HG02852 (cell line): ENCODE measurements around the gene NR0B2.
A peak's percentile ranks its signal among the peaks of the same experiment; 100 is the strongest.
"Not testable (repeated sequence)": the region's sequence is repeated elsewhere in the genome, so short reads cannot be mapped to it uniquely, and the experiment has no call there.

ENCODE experiments used
- ATAC-seq: cut with Tn5 transposase; IDR thresholded peaks from one replicate; pipeline ENCODE4 v1.9.1; 2021; ENCODE audit warnings: mild to moderate bottlenecking, moderate library complexity; ENCODE audit not compliant: unreplicated experiment

Gene NR0B2

DNA sequence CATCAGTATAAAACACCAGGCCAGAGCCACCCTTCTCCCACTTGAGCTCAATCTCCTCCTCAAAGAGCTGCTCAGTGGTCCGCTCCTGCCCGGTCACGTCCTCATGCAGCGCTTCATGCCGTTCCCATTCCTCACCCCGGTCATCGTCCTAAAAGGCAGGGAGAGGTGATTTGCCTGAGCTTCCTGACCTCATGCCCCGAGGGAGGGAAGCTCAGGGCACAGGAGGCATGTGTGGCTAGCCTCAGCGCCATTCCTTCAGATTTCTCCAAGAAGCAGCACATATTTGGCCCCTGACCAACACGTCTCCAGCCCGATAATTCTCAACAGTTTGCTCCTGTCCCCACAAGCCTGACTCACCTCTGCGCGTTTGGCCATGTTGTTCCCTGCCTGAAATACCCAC, 19.5 kb downstream of the NR0B2 start:
- no peak for ATAC-seq

GRCh38 chr1:26890467-26890796, 23.3 kb downstream of the NR0B2 start:
- peak; percentile 35 for ATAC-seq

DNA sequence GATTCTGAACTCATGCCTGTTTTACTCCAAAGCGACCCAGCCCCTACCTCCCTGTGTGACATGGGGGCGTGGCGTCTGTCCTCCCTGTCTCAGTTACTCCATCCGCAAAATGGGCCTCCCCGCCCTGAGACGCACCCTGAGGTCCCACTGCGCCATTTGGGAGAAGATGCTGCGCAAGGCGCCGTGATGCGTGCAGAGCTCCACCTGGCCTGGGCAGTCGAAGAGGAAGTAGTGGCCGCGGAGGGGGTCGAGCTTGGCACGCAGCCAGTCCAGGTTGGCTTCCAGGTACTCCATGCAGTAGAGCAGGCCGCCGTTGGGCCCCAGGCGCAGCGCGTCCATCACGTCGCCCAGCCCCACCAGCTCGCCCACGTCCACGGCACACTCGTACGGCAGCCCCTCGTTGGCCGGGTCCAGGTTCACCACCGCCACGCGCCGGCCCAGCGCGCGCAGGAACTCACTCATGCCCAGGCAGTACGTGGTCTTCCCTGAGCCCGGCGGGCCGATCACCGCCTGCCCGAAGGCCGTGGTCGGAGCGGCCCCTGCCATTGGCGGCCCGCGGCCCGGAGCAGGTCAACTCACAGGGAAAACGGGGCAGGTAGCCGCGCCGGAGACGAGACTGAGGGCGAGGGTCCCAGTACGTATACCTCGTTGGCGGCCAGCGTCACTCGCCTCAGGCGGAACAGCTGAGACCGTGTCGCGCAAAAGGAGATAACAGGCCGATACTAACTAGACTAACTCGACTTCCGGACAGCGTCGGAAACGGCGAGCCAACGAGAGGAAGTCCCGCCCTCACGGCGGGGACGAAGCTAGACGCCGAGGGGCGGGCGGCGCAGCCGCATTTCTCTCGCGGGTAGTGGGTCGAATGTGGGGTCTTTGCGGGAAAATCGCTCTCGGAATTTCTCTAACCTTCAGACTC, 24.0 kb downstream of the NR0B2 start, which contains the start of gene GPN2:
TSS of gene GPN2 (minus strand) at position 733 of the 916 bp plus-strand sequence. CDS start at position 546, 187 bp downstream.
- ATAC-seq: peak; percentile 93

DNA sequence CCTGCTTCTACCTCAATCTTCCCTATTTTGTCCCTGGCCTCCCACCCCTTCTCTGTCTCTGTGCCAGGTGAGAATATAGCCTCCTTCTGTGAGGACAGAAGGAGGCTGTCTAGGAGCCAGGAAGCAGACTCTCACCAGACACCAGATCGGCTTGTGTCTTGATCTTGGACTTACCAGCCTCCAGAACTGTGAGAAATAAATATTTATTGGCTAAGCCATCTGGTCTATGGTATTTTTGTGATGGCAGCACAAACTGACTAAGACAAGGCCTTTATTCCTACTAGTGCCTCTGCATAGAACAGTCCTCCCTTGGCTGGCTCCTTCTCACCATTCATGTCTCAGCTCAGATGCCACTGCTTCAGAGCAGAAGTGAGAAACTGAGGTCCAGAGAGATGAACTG, 25.5 kb downstream of the NR0B2 start:
- ATAC-seq: no peak

DNA sequence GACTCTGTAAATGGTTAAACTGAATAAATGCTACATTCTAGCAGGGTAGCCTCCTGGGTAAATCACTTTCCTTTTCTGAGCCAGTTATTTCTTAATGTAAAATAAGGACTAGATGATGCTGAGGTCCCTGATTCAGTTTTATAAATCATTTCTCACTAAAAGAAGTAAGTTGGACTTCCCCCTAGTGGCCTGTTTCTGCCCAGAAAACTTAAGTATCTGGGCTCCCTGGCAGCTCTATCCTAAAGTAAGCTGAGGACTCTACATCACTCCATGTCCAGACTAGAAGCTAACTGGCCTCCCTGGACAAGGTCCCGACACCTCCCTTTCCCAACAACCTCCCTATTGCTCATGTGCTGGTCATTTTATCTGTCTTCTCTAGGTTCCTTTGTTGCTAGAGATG, 26.6 kb downstream of the NR0B2 start:
- ATAC-seq: no peak

GRCh38 chr1:26882696-26883463, 30.9 kb downstream of the NR0B2 start:
- ATAC-seq: no peak

GRCh38 chr1:26881611-26882010, 32.2 kb downstream of the NR0B2 start:
- not testable (repeated sequence) for ATAC-seq

GRCh38 chr1:26879793-26880192, 34.0 kb downstream of the NR0B2 start:
- ATAC-seq: no peak

DNA sequence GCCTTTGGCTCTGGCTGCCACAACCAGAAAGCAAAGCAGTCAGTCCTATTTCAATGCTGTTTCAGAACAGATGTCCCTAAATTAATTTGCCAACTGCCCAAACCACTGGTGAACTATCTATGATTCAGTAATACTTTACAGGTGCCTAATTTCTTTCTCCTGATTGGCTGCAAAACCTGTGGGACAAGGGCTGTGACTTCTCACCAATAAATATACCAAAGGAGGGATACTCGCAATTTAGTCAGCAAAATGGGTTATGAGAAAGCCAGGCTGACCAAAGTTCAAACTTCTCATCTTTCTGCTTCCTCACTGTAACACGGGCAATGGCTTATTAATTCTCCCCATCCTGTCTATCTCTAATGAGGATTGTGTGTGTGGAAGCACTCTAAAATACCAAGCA, 36.4 kb downstream of the NR0B2 start:
- ATAC-seq: no peak

- ATAC-seq: no peak
These were observed 38.9 kb downstream of the NR0B2 start for GRCh38 chr1:26874896-26875295.

DNA sequence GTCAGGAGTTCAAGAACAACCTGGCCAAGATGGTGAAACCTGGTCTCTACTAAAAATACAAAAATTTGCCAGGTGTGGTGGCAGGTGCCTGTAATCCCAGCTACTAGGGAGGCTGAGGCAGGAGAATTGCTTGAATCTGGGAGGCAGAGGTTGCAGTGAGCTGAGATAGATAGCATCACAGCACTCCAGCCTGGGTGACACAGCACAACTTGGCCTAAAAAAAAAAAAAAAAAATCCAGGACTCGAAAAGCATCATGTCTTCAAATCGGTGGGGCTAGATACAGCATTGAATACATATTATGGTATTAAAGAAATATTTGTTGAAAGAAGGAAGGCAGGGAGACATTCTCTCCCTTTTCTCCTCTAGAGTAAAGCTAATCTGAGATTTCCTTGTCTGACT, 40.7 kb downstream of the NR0B2 start:
- not testable (repeated sequence) for ATAC-seq

GRCh38 chr1:26864610-26865480, 48.9 kb downstream of the NR0B2 start:
- peak; percentile 89 for ATAC-seq

DNA sequence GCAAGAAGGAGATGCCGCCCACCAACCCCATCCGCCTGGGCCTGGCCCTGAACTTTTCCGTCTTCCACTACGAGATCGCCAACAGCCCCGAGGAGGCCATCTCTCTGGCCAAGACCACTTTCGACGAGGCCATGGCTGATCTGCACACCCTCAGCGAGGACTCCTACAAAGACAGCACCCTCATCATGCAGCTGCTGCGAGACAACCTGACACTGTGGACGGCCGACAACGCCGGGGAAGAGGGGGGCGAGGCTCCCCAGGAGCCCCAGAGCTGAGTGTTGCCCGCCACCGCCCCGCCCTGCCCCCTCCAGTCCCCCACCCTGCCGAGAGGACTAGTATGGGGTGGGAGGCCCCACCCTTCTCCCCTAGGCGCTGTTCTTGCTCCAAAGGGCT, 50.1 kb downstream of the NR0B2 start:
- no peak for ATAC-seq

- ATAC-seq: no peak
These were observed 50.7 kb downstream of the NR0B2 start, which contains the start of gene SFN for GRCh38 chr1:26862781-26863684. Gene SFN, plus strand, starts transcription at chr1:26863149. Its CDS starts 64 bp downstream, at chr1:26863213.

DNA sequence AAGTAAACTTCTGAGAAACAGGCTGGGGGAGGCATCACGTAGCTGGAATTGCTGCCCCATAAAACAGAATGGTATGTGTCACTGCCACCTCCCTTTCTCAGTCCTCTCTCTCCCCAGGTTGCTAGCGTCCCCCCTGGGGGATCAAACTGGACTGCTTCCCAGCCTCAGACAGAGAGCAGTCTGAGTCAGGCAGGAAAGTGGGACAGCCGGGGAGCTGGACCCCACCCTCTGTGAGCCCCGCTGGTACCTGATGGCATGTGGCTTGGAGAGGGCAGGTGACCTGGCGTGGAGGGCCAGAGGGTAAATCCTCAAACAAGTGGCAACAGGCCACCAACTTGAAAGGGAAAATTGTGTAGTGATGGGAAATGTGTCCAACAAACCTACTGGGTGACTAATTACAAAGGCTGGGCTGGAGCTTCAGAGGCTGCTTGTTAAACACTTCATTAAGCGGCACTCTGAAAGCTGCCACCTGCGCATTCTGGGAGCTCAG, 51.8 kb downstream of the NR0B2 start:
- no peak for ATAC-seq
